Measurements from ENCODE around the gene ADPGK.
"Not testable (repeated sequence)": the region's sequence is repeated elsewhere in the genome, so short reads cannot be mapped to it uniquely, and the experiment has no call there.

Gene ADPGK

DNA sequence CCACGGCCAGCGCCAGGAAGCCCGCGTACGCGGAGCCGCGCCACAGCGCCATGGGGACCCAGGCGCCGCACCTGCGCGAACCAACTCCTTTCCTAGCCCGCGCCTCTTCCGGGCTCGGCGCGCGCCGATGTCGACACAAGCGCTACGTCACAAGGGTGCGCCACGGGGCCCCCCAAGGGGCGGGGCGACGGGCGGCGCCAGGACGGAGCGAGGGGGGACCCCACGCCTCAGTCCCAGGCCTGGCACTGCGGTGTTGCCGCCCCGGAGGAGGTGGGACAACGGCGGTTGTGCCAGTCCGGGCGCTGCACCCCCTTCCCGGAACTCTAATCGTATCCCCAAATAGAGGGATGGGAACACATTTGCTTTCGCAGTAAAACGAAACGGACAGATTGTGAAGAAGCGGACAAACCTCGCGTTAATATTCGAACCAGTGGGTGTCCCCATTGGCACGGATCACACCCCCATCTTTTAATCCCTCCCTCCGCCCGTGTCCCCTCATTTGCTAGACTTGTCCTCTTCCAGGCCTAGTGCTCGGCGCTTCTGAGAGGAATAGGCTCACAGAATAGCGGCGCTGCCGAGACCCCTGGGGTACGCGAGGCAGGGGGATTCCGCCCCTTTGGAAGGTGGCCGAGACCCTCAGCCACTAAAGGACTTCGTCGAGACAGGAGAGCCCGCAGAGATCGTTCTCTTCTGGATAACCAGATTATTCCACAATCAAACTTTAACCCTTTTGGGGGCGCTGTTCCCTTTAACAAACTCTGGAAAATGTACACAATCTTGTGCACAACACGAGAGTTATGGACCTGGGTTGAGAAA lies at the start of gene ADPGK:
ADPGK (minus strand) TSS at position 119 of the 816 bp plus-strand sequence; CDS start at position 52, 67 bp downstream.
- DNase-seq, result peak; percentile 99

DNA sequence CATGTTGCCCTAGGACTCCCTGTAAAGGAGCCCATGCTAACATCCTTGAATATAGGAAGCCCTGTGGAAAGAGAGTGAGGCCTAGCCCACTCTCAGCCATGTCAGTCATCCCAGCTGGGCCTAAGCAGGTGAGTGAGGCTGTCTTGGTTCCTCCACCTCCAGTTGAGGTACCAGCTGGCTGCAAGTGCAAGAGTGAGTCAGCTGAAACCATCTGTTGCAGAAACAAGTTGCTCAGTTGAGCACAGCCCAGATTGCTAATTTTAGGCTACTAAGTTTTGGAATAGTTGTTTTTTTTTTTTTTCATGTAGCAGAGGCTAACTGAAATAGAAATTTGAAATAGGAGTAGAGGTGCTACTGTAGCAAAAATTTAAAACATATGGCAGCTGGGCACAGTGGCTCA lies 43.7 kb upstream of the ADPGK start:
- DNase-seq, result no peak

DNA sequence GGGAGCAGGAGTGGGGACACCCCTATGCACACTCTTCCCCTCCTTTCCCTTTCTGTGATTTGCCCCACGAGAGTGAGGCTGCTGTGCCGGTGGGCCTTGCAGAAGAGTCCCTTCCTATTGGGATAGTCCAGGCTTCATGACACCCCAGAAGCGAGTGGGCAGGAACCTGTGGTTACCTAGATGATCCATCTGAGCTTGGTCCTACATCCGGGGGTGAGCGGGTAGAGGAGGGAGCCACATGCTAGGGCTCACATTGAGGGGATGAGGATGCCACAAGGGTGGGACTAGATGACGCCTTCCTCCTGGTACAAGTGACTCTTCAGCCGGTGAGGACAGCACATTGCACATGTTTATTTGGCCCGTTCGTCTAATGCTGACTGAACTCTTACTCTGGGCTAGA lies 43.1 kb upstream of the ADPGK start:
- no peak for DNase-seq

DNA sequence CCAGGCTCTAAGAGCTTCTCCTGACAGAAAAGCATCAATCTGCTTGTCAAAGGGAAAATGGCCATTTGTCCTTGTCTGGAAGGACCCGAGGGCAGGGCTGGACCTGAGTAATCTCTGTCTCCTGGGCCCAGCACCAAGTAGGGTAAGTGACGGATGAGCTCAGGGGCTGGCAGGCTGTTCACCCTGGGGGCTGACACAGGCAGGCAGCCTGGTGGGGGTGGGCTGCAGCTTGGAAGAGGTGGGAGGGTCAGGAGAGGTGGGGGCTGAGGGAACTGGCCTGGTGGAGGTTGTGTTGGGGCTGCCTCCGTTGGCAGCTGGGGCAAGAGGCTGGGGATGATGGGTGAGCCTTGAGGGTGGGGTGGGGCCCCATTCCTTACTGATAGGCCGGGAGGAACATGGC lies 42.3 kb upstream of the ADPGK start:
- no peak for DNase-seq

DNA sequence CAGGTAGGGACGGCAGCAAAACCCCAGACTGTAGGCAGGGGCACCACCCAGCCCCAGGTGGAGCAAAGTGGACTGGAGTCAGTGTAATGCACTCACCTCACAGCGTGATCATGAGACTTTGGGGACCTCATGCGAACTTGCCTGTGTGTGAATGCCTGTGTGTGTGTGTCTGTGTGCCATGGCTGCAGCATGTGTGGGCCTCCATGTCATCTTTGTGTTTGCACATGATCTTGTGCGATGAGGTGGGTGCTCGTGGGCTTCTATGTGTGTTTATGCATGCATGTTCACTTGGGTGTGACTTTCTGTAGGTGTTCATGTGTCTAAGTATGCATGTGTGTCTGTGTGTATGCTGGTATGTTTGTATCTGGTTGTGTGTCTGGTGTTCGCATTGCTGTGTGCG lies 41.2 kb upstream of the ADPGK start:
- no peak for DNase-seq

DNA sequence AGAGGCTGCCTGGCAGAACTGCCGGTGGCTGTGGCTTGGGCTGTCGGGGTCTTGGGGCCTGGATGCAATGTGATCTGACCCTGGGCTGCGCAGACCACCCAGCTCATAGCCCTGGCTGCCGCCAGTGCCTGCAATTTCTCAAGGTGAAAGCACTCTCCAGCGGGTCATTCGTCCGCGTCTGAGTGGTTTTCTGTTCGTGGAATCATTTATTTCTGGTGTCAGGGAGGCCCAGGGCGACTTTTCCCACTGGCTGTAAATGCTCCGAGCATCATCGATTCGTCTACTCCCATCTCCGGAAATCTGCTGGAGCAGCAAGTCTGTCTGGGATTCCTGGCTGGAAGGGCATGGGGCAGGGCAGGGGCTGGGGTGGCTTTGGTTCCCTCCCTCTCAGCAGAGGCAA lies 40.6 kb upstream of the ADPGK start:
- no peak for DNase-seq

DNA sequence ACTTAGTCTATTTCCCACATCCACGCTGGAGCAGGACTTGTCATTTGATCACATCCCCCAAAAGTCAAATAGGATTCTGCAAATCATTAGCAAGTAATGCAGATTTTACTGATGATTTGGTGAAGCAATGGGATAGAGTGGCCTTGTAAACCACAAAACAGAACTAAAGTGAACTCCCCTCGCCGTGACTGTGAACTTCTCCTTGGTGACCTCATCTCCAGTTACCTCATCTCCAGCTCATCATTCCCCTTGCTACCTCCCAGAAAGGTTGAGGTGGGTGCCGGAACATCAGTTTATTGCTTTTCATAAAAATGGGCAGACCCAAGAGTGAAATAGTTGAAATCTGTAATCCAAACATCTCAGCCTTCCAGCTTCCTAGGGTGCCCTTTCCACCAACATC lies 36.7 kb upstream of the ADPGK start:
- no peak for DNase-seq

DNA sequence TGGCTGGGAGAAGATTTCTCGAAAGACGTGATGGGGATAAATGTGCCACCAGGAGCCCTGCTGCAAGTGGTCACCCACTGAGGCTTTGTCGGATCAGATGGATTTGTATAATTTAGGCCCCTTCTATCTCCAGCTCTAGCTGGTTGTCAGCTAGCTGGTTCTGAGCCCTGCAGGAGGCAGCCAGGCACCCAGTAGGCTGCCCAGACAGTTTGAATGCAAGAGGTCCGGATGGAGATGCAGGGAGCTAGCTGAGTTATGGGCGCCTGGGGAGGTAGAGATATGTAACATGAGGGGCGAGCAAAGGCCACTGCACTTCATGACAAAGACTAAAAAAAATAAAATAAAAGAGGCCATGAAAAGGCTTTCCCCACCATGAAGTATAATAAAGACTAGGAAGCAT lies 35.1 kb upstream of the ADPGK start:
- no peak for DNase-seq

DNA sequence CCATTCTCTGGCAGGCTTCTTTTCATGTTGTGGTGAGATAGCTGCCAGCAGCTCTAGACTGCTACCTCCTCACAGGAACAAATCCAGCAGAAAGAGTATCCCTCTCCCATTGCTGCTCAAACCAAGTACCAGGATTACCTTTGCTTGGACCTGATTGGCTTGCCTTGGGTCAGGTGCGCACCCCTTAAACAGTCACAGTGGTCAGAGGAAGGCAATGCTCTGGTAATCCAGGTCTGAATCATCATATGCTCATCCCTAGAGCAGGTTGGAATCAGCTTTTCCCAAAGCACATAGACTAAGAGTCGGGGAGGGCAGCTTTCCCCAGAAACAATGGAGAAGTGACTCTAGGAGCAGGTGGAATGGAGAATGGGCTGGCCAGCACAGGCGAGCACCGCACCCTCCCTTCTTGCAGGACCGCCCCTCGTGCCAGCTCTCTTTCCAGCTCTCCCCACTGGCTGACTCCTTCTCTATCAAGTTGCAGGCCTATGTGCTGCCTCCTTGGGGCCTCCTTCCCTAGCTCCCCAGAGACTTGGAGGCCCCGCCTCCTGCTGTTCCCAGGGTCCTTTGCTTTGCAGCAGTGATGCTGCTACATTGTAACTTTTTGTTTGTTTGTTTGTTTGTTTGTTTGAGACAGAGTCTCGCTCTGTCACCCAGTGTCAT lies 29.9 kb upstream of the ADPGK start:
- DNase-seq, result no peak

DNA sequence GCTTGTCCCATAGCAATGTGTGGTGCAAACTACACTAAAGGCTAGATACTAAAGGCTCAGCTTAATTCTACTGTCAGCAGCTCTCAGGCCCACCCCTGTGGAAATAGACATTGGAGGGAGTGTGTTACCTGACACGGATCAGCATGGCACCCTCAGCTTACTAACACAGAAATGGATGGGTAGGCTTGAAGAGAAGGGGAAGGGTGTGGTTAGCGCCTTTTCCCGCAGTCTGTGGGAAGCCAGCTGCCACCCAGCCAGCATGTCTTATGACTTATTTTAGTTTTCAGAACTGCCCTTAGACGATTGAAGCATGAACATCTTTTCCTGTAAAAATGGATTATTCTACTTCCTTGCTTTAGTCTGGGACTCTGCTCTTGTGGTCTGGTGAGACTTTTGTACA lies 25.8 kb upstream of the ADPGK start:
- no peak for DNase-seq

DNA sequence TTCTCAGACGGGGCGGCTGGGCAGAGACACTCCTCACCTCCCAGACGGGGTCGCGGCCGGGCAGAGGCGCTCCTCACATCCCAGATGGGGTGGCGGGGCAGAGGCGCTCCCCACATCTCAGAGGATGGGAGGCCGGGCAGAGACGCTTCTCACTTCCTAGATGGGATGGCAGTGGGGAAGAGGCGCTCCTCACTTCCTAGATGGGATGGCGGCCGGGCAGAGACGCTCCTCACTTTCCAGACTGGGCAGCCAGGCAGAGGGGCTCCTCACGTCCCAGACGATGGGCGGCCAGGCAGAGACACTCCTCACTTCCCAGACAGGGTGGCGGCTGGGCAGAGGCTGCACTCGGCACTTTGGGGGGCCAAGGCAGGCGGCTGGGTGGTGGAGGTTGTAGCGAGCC lies 23.8 kb upstream of the ADPGK start:
- not testable (repeated sequence) for DNase-seq

DNA sequence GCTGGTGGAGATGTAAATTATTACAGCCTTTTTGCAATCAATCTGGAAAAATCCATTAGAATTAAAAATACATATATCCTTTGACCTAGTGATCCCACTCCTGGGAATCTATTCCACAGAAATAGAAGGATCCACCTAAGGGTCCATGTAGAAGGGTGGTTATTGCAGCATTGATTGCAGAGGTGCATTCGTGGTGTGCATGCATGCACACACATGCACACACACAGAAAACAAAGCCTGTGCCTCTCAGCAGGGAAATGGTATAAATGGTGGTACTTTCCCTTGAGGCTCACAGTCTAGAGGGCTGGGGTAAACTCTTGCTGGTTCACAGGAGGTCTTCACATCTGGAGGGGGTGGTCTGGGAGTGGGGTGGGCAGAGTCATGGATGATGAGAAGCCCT lies 19.4 kb upstream of the ADPGK start:
- DNase-seq, result no peak

DNA sequence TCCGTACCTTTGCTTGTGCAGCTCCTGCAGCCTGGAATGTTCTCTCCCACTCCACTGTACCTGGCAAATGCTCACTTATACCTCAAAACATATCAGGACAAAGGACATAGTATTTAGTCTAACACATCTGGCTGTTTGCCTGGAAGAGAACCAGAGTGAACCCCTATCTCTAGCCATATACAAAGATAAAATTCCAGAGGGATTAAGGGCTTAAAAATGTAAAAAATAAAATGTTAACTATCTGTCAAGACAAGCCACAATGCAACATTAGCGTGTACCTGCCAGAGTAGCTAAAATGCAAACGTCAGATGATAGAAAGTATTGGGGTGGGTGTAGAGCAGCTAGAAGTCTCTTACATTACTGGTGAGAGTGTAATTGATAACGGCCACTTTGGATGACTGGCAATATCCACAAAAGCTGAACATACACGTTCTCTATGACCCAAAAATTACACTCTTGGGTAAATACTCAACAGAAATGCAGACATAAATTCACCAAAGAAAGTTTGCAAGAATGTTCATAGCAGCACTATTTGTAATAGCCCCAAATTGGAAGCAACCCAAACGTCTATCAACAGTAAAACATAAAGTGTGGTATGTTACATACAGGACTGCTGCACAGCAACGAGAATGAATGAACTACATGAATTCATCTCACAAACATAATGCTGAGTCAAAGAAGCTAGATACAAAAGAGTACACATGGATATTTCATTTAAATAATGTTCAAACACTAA lies 18.2 kb upstream of the ADPGK start:
- DNase-seq, result no peak

DNA sequence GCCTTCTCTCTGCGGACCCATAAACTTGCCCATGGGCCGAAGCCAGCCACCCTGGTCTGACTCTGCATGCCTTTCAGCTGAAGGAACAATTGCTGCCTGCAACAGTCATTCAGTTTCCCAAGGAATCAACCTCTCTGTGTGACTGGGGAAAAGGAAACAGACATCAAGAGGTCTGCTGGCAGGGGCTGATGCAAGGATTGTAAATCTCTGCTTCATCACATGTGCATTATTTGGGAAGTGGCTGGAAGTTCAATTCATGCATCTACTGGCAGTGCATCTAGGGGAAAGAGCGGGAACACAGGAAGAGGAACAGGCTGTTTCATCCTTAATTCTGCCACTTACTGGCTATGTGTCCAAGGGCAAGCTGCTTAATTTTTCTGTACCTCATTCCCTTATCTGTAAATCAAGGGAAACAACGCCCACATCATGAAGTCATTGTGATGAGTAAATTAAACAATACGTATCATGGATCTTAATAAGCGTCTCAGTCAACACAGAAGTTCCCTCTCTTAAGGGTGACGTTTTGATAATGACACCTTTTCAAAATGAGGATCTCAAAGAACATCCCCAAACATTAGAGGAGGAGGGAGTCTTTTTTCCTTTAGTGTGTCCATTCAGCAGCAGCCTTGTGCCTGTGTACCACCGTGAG lies 17.4 kb upstream of the ADPGK start:
- DNase-seq, result no peak

DNA sequence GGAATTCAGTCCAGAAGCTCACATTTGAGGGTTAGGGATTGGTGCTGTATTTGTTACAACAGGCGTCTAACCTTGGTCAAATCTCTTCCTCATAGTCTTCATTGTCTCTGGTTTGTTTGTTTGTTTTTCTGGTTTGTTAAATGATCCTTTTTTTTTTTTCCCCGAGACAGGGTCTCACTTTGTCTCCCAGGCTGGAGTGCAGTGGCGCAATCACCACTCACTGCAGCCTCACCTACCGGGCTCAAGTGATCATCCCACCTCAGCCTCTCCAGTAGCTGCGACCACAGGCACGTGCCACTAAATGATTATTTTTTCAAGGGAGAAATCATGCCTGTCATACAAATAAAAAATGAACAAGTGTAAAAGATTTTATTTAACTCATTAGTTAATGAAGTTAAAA lies 14.3 kb upstream of the ADPGK start:
- no peak for DNase-seq

DNA sequence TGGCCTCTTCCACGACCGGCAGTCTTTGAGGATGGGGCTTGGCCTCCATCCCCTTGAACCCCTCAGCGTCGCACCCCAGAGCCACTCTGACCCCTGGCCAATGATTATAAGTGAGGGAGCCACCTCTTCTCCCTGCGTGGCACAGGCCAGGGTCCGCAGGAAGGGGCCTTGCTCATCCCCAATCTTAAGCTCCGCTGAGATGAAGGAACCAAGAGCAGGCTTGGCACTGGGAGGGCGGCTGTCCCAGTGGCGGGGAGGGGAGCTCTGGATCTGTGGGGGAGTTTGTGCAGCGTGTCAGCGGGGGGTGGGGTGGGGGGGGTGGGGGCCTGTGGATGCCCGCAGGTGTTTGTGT lies 13.8 kb upstream of the ADPGK start:
- DNase-seq, result no peak

DNA sequence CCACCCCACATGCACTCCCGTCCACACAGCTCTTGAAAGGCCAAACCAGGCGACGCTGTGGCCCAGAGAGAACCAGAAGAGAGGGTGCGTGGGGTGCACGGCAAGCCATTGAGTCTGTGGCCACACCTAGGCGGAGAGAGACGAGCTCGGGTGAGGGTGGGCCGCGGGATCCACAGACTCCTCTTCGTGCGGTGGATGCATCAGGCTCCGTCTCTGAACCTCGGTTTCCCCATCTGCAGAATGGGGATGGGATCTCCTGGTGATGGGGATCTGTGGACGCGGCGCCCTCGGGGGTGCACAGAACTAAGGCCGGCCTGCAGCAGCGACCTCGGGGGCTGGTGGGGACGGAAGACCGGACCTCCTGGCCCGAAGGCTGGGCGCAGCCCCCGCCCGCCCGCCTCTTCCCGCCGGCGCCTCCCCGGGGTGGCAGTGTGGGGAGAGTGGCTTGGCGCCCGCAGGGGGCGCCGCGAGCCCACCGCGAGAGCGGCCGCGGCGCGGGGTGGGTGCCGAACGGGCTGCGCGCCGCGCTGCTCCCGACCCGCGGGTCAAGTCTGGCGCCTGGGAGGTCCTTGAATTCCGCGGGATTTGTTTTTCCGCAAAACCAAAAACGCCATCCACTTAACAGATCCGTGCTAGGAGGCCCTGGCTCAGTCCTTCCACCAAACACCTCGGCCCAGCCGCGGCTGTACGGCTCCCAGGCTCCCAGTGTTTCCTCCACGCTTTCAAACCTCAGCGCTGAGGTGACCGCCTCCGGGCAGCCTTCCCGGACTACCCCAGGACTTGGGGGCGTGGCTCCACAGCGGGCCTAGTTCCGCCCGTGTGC lies 13.2 kb upstream of the ADPGK start:
- peak; percentile 77 for DNase-seq

DNA sequence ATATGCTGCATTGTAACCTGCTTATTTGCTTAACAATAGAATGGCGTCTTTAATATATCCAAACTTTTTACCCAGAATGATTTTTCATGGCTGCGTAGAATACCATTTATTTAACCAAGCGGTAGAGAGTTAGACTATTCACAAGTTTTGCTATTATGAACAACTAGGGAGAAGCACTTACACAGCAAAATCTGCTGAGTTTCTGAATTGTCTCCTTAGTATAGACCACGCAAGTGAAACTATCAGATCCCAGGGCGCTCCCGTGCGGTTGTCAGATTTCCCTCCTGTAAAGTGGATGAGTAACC lies 12.6 kb upstream of the ADPGK start:
- DNase-seq, result no peak

DNA sequence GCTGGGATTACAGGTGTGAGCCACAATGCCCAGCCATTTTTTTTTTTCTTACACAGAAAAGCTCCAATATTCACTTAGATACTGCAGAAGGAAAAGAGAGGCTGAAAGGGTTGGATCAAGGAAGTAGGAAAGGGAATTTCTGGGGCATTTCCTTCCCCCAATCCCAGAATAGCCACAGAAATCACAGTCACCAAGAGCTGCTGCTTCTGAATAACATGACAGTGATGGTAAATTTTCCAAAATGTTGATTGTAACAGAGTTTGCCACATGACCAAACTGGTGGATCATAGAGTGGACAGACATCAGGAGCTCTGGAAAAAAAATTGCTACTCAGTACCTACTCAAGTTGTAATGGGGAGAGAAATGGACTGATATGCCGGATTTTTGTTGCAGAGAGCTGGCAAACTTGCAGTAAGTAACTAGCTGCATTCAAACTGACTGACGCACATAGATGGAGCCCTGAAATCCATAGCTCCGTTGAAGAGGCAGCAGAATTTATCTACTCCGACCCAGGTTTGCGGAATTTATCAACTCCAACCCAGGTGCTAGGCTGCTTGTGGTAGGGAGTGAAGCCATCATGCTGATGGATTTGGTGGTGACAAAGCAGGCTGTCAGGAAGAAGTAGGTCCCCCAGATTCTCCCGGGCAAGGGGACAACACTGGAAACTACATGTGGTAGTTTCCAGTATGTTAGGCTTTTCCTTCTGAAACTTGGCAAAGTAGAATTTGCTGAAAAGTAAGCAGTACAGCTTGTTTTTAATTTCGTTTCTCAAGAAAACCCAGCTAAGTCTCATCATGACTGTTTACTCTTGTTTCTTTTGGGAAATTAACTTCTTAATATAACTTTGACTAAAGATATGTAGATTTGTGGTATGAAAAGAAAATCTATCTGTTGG lies 10.5 kb upstream of the ADPGK start:
- DNase-seq, result no peak

DNA sequence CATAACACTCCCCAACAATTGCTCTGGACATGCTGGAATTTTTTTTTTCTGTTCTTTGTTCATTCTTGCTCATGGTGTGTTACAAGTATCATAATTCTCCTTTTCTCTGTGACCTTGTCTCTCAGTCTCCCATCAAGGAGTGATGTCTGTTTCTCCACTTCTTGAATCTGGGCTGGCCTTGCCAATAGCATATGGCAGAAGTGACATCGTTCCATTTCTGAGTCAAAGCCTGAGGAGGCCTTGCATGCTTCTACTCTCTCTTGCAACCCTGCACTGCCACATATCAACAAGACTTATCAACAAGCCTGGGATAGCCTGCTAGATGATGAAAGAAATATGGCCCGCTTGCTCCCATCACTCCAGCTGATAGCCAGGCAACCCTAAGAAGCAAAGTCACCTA lies 8.9 kb upstream of the ADPGK start:
- DNase-seq, result no peak

DNA sequence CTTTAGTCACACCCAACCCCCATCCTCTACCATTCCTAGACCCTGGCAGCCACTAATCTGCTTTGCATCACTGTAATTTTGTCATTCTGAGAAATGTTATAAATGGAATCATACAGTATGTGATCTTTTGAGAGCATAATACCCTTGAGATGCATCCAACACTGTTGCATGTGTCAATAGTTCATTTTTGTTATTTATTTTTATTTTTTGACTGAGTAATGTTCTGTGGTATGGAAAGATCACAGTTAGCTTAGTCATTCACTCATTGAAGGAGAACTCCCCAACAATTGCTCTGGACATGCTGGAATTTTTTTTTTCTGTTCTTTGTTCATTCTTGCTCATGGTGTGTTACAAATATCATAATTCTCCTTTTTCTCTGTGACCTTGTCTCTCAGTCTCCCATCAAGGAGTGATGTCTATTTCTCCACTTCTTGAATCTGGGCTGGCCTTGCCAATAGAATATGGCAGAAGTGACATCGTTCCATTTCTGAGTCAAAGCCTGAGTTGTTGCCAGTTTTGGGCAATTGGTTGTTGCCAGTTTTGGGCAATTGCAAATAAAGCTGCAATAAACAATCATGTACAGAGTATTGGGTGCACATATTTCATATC lies 6.8 kb upstream of the ADPGK start:
- DNase-seq, result no peak

Data from activated CD8-positive, alpha-beta memory T cell treated with anti-CD3 and anti-CD28 coated beads for 24 hours (primary cell).